HG03135 (cell line): ENCODE data around the gene ACSL1.
"Not testable (repeated sequence)": the region's sequence is repeated elsewhere in the genome, so short reads cannot be mapped to it uniquely, and the experiment has no call there.

ENCODE experiments used
- ATAC-seq: cut with Tn5 transposase; IDR thresholded peaks from one replicate; pipeline ENCODE4 v1.9.1; 2021; ENCODE audit warnings: mild to moderate bottlenecking, moderate library complexity; ENCODE audit not compliant: unreplicated experiment

The ACSL1 gene

GRCh38 chr4:184844742-184845141 lies 19.0 kb upstream of the ACSL1 start:
- ATAC-seq = no peak

DNA sequence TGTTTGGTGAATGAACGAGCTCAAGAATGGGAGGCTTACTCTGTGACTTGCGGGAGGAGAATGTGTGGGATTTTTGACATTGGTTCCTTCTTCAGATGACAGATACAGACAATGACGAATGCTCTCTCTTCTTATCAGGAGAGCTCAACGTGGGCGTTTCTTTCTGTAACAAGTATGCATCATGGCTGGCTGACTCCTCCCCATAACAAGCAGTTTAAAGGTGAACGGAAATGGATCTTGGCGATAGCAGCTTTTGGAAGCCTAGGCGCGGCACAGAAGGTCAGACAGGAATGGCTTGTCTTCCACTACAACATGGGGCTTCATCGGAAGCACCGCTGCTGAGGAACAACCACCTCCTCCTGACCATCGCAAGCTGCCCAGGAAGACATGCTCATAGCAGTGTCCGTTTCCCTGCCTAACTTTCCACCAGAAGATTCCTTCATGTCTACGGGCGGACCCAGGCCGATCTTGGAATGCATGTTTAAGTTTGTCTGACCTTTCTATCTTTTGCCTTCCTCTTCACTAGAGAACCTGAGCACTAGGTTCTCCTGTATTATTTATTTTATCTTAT lies 18.3 kb upstream of the ACSL1 start:
- no peak for ATAC-seq

DNA sequence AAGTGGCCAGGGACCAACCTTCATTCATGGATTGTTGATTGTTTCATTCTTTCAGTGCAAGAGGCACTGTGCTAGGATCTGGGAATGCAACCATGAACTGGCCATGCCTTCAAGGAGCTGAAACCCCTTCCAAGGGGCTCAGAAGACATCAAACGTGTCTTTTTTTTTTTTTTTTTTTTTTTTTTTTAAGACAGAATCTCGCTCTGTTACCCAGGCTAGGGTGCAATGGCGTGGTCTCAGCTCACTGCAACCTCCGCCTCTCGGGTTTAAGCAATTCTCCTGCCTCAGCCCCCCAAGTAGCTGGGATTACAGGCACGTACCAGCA lies 13.3 kb upstream of the ACSL1 start:
- ATAC-seq = not testable (repeated sequence)

DNA sequence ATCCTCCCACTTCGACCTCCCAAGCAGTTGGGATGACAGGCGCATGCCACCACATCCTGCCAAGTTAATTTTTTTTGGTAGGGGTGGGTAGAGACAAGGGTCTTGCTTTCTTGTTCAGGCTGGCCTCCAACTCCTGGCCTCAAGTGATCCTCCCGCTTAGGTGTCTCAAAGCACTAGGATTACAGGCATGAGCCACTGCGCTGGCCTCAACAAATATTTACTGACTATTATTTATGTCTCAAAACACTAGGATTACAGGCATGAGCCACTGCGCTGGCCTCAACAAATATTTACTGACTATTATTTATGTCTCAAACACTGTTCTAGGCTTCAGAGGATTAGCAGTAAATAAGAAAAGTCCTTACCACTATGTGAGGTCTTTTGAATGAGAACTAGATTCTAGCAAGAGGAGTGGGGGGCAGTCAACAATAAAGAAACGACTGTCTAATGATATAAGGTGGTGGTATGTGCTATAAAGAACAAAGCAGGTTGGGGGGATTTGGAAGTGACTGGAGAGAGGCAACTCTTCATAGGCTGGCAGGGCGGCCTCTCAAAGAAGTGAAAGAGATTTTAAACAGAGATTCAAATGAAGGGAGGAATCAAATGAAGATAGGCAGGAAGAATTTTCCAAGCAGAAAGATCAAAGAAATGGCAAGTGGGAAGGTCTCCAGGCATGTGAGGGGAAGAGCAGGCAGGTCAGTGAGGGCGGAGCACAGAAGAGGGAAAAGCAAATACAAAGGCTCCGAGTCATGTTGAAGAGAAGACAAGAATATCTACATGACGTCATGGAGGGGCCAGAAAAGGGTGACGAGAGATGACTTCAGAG lies 12.7 kb upstream of the ACSL1 start:
- ATAC-seq = no peak

DNA sequence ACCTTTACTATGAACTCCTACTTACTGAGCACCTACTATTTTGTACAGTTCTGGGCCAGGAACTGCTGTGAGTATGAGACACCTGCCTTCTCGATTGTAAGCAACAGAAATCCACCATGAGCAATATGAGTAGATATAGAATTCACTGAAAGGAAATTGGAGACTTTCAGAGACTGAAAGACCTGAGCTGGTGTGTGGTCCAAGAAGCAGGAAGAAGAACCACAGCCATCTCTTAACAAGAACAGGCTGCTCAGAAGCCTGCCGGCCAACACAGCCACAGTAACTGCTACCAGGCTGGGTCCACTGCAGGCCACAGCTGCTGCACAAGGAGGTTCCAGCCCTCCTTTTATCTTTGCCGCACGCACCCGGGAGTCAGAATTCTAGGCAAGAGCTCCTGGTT lies 10.8 kb upstream of the ACSL1 start:
- no peak for ATAC-seq

DNA sequence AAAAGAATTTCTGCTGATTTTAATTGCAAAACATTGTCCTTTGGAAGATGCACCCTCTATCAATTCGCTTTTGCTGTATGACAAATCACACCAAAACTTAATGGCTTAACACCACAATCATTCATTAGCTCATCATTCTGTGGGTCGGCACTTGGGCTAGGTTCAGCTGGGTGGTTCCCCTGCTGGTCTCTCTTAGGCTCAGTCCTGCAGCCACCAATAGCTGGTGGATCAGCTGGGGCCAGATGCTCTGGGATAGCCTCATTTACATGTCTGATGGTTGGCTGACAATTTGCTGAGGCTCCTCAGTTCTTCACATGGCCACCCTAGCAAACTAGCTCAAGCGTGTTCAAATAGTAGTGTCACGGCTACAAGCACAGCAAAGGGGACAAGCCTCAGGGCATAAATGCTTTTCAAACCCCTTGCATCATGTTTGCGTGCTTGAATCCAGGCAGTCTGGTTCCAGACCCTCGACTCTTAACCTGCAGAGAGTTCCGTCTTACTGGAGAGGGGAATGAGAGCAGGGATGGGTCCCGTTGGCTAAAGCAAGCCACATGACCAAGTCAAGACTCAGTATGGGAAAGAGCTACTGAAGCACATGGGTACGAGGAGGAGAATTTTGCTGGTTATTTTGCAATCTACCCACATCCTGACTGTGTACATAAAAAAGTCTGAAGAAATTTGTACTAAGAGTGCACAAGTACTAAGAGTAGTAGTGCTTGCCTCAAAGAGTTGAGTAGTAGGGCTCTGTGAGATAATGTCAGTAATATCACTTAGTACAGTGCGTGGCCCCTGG lies 7.5 kb upstream of the ACSL1 start:
- ATAC-seq = no peak

DNA sequence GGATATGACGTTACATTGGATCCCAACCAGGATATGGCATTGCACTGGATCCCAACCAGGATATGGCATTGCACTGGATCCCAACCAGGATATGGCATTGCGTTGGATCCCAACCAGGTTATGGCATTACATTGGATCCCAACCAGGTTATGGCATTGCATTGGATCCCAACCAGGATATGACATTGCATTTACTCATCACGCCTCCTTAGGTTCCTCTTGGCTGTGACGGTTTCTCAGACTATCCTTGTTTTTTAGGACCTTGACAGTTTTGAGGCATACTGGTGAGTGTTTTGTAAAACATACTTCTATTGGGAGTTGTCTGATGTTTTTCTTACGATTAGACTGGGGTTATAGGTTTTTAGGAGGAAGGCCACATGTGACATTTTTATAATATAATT lies 5.4 kb upstream of the ACSL1 start:
- no peak for ATAC-seq

GRCh38 chr4:184826691-184827270 lies 1.0 kb upstream of the ACSL1 start:
- ATAC-seq = peak; percentile 8

- ATAC-seq = peak; percentile 34
Observed at GRCh38 chr4:184825141-184825895, 450 bp downstream of the ACSL1 start.

- no peak for ATAC-seq
Observed at GRCh38 chr4:184824776-184825084, 1.0 kb downstream of the ACSL1 start.

DNA sequence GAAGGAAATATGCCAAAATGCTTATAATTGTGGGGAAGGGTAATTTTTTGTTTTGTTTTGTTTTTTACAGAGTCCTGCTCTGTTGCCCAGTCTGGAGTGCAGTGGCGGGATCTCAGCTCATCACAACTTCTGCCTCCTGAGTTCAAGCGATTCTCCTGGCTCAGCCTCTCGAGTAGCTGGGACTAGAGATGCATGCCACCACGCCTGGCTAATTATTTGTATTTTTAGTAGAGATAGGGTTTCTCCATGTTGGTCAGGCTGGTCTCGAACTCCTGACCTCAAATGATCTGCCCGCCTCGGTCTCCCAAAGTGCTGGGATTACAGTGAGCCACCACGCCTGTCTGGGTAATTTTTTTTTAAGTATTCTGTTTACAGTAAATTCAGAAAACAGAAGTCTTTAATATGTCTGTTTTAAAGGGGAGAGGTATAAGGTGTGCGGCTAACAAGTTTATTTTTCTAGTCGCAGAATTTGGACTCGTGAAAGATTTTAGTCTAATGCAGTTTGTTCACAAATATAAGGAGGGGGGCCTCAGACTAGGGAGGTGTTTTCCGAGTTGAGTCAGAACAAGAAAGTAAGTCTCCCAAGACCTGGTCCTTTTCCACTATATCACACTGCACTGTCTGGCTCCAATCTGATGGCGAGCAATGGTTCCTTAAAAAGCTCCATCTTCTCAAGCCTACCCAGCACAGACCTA lies 1.5 kb downstream of the ACSL1 start:
- ATAC-seq = no peak

GRCh38 chr4:184823014-184823413 lies 2.8 kb downstream of the ACSL1 start:
- no peak for ATAC-seq

GRCh38 chr4:184822356-184822755 lies 3.4 kb downstream of the ACSL1 start:
- ATAC-seq = no peak

- ATAC-seq = no peak
Observed at GRCh38 chr4:184821242-184821641, 4.5 kb downstream of the ACSL1 start.

DNA sequence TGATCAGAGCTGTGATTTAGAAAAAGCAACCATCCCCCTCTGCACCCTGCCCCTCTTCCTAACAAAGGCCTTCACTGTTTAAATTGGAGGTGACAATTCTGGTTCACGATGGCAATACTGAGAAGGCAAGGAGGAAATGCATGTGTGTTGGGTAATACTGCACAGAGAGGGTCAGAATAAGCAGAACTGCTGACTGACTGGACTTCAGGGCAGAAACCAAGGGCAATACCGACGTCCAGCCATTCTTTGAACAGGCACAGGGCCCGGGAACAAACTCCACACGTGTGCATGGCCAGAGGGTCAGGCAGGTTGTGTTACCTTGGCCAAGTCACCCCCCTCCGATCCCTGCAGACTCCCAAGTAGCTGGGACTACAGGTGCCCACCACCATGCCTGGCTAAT lies 6.0 kb downstream of the ACSL1 start:
- ATAC-seq = no peak

DNA sequence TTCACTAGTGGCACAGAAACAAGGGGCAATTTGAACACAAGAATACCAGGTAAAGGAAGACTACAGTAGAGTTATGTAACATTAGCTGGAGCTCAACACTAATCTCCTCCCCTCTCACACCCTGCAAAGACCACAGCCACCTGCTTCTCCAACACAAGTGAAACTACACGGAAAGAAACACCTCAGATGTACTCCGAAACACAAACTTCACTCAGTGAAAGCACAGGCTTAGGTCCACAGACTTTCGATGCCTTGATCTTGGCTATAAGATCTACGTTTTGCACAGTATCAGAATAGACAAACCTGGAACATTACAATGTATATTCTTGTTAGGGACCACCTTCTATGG lies 7.6 kb downstream of the ACSL1 start:
- peak; percentile 41 for ATAC-seq

DNA sequence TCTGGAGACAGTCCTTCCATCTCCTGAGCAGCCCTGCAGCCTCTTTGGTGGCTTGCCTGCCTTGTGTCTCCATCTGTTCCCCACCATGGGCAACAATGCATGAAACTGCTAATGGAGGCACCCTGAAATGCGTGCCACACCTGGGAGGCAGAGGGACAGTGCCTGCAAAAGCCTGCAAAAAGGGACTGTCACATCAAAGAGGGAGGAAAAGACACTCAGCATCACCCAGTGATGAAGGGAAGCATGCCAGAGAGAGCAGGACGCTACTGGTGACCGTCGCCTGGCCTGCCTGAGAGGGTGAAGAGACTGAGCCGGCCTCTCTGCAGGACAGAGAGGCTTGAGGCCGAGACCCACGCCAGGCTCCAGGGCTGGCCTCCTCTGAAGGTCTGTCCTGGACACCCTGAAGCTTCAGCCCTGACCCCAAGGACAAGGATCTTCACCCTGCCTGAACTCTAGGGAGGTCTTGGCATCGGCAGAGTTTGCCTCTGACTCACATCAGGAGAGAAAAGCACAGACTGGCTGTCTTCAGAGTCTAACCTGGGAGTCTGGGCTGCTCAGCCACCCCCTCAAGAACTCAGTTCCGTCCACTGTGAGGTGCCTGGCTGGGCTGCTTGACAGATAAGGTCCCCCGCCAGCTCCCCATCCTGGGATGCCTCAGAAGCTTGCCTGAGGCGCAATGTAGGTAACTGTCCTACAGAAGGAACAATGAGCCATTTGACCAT lies 8.1 kb downstream of the ACSL1 start:
- ATAC-seq = no peak

DNA sequence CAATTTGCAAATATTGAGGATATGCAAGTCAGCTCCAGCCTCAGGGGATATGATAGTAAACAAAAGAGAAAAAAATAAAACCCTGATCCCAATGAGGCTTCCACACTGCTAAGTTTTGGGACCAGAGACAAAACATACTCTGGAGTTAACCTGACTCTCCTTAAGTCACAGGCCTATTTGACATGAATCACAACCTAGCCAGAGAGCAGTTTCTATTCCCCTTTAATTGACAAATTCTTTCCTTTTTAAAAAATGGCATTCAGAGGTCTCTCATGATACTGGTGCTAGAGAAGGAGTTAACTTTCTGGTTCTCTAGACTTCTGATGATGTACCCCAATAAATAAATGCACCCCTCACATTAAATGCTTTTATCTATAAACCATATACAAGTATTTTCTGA lies 8.8 kb downstream of the ACSL1 start:
- ATAC-seq = no peak

GRCh38 chr4:184815046-184815877 lies 10.5 kb downstream of the ACSL1 start:
- peak; percentile 73 for ATAC-seq
